Glutamatergic neuron (in vitro differentiated cells): ENCODE results near the gene SGSM2. TPM values are rescaled to one million over a fixed set of nuclear protein-coding genes. Genes with fewer than 3 reads are reported as not detected.
A peak's percentile ranks its signal among the peaks of the same experiment; 100 is the strongest.

Experiments
- DNase-seq: peaks from one replicate; pipeline ENCODE4 v3.0.0; 2022
- H3K27ac Mint-ChIP-seq: one replicate; pipeline ENCODE4 v1.8.0; 2020; ENCODE audit warnings: mild to moderate bottlenecking, mixed read lengths, inconsistent platforms; ENCODE audit not compliant: unreplicated experiment
- H3K27me3 Mint-ChIP-seq: one replicate; pipeline ENCODE4 v1.8.0; 2020; ENCODE audit warnings: mild to moderate bottlenecking, moderate library complexity, mixed read lengths, inconsistent platforms; ENCODE audit not compliant: unreplicated experiment
- H3K36me3 Mint-ChIP-seq: one replicate; pipeline ENCODE4 v1.8.0; 2020; ENCODE audit warnings: mild to moderate bottlenecking, mixed read lengths, inconsistent platforms; ENCODE audit not compliant: unreplicated experiment
- H3K4me1 Mint-ChIP-seq: one replicate; pipeline ENCODE4 v1.8.0; 2020; ENCODE audit warnings: mild to moderate bottlenecking, low read depth, mixed read lengths, inconsistent platforms; ENCODE audit not compliant: unreplicated experiment
- H3K4me3 Mint-ChIP-seq: one replicate; pipeline ENCODE4 v1.8.0; 2020; ENCODE audit warnings: mild to moderate bottlenecking, mixed read lengths, inconsistent platforms; ENCODE audit not compliant: unreplicated experiment
- H3K9me3 Mint-ChIP-seq: one replicate; pipeline ENCODE4 v1.8.0; 2020; ENCODE audit warnings: mild to moderate bottlenecking, moderate library complexity, mixed read lengths, inconsistent platforms; ENCODE audit not compliant: unreplicated experiment
- CTCF ChIP-seq: fragments of 200-600 bp; sonication (generic); IDR thresholded peaks from one replicate; pipeline ENCODE4 v1.5.0; 2021; ENCODE audit not compliant: partially characterized antibody, unreplicated experiment
- total RNA-seq: library from RNA; stranded (reverse); fragmentation: NEBNext Ultra II Directional; extraction: Animal tissue kit (Norgen Biotek cat#: 25700); gene quantifications from one replicate; pipeline ENCODE4 v1.2.1, GENCODE V29; 2021; ENCODE audit not compliant: unreplicated experiment

Gene SGSM2
- total RNA-seq, 1 donor from 2014 or later, result 111 TPM

GRCh38 chr17:2363851-2364762 lies 26.8 kb downstream of the SGSM2 start:
- Mint-ChIP-seq H3K27ac (no peak overlapping the region), H3K9me3 (no peaks in the 10 kb centered on the region), H3K4me1 (peaks cover 4% of the 10 kb centered on the region), H3K27me3 (peaks cover 8% of the 10 kb centered on the region), H3K4me3 (no peak overlapping the region), H3K36me3 (no peaks in the 10 kb centered on the region)
- DNase-seq, result no peak
- TF ChIP-seq CTCF, result no peak

- peaks cover 4% of the 10 kb centered on the region for H3K4me1 Mint-ChIP-seq
- peaks cover 8% of the 10 kb centered on the region for H3K27me3 Mint-ChIP-seq
- no peaks in the 10 kb centered on the region for H3K9me3 Mint-ChIP-seq
- no peak overlapping the region for H3K4me3 Mint-ChIP-seq
- H3K27ac Mint-ChIP-seq, result no peak overlapping the region
- TF ChIP-seq CTCF, result no peak
- DNase-seq, result no peak
- H3K36me3 Mint-ChIP-seq, result no peaks in the 10 kb centered on the region
Observed at GRCh38 chr17:2364763-2365116, 27.4 kb downstream of the SGSM2 start.

GRCh38 chr17:2365132-2365531 lies 27.8 kb downstream of the SGSM2 start:
- Mint-ChIP-seq H3K4me3 (no peak overlapping the region), H3K27me3 (peaks cover 8% of the 10 kb centered on the region), H3K9me3 (no peaks in the 10 kb centered on the region), H3K4me1 (peaks cover 4% of the 10 kb centered on the region), H3K36me3 (no peaks in the 10 kb centered on the region), H3K27ac (no peak overlapping the region)
- no peak for DNase-seq
- no peak for TF ChIP-seq CTCF

GRCh38 chr17:2366747-2367494 lies 29.6 kb downstream of the SGSM2 start:
- H3K4me1 Mint-ChIP-seq, result peaks cover 4% of the 10 kb centered on the region
- peak overlapping the region; percentile 34 for H3K4me3 Mint-ChIP-seq
- peak; percentile 29 for TF ChIP-seq CTCF
- H3K36me3 Mint-ChIP-seq, result no peaks in the 10 kb centered on the region
- H3K27me3 Mint-ChIP-seq, result peaks cover 8% of the 10 kb centered on the region
- peak; percentile 69 for DNase-seq
- H3K27ac Mint-ChIP-seq, result no peak overlapping the region
- H3K9me3 Mint-ChIP-seq, result peaks cover 2% of the 10 kb centered on the region

- H3K27ac Mint-ChIP-seq, result no peak overlapping the region
- no peak for DNase-seq
- peaks cover 4% of the 10 kb centered on the region for H3K4me1 Mint-ChIP-seq
- H3K4me3 Mint-ChIP-seq, result no peak overlapping the region
- peaks cover 6% of the 10 kb centered on the region for H3K27me3 Mint-ChIP-seq
- no peak for TF ChIP-seq CTCF
- H3K36me3 Mint-ChIP-seq, result no peaks in the 10 kb centered on the region
- H3K9me3 Mint-ChIP-seq, result peaks cover 4% of the 10 kb centered on the region
Observed at GRCh38 chr17:2368359-2368758, 31.1 kb downstream of the SGSM2 start.
